Stimulated activated CD4-positive, alpha-beta T cell treated with anti-CD3 and anti-CD28 coated beads, Interleukin-2, amount 100 ng/mL, for 4 hours (primary cell): Measurements from ENCODE around the gene GSTO2.

Source experiments
- DNase-seq: peaks from one replicate; pipeline ENCODE4 v3.0.0-alpha.2; 2020; ENCODE audit warnings: low read depth

Gene GSTO2

DNA sequence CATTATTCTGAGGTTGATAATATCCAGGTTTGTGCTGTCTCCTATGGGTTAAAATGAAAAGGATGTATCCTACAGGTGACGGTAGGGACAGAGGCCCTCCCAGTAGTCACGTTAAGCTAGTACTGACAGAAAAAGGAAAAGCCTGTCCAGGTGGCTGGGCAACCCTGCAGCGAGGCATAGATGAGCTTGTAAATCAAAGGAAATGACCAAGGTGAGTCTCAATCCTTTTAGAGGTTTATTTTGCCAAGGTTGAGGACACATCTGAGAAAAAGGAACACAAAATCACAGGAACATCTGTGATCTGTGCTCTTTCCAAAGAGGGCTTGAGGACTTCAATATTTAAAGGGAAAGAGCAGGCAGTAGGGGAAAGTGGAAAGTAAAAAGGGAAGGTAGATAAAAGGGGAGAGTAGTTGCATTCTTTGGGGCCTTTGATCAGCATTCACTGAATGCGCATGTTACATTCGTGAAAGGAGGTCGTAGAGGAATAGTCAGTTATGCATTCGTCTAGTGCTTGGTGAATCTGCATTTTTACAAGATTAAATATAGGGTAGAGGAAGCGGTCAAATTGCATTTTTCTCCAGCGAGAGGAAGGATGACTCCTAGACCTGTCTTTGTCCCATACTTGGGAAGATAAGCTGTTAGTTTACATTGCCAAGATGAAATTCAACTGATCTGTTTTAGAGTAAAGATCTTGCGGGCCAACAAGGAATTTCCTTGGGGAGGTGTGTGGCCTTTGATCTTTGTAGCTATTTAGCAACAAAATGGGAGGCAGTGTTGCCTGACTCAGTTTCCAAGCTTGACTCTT, 15.2 kb upstream of the GSTO2 start:
- DNase-seq = no peak

- DNase-seq = no peak
These were observed 14.3 kb upstream of the GSTO2 start, which contains the start of gene GSTO1 for GRCh38 chr10:104254493-104255310. Gene GSTO1 (plus strand): TSS chr10:104254892. CDS start chr10:104254929, 37 bp downstream.

- no peak for DNase-seq
These were observed 13.5 kb upstream of the GSTO2 start for GRCh38 chr10:104255311-104255981.

DNA sequence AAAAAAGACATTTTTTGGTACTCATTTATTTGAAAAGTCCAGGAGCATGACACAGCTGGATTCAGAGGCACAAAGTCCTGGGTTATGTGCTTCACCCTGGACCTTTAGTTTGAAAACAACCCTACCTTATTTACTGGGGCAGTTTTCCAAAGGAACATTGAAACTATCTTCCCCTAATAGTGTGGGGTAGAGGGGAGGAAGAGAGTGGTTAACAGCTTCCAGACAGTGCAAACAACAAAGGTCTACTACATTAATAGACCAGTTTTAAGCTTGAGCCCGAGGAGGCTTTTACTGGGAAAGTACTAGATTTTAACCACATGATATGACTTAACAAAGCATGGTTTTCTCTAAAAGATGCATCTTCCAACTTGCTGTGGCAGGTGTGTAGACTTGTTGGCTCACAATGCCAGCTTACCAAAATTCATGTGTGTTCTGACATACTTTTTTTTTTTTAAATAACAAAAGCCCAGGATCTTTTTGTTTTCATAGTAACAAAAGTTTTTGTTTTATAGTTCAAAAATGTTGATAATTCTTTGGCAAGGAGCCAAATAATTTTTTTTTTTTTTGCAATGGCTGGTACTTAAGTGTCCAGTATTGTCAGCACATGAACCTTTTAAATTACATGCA, 12.5 kb upstream of the GSTO2 start:
- DNase-seq = no peak

- DNase-seq = no peak
These were observed 11.7 kb upstream of the GSTO2 start for GRCh38 chr10:104257235-104257634.

DNA sequence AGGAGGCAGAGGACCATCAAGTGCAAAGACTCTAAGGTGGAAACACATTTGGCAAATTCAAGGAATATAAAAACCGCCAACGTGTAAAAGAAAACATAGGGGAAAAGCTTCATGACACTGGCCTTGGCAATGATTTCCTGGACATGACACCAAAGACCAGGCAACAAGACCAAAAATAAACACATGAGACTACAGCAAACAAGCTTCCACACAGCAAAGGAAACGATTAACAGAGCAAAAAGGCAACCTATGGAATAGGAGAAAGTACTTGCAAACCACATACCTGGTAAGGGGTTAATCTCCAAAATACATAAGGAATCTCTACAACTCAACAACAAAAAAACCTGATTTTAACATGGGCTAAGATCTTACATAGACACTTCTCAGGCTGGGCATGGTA, 10.8 kb upstream of the GSTO2 start:
- no peak for DNase-seq

GRCh38 chr10:104259456-104259855, 9.5 kb upstream of the GSTO2 start:
- no peak for DNase-seq

DNA sequence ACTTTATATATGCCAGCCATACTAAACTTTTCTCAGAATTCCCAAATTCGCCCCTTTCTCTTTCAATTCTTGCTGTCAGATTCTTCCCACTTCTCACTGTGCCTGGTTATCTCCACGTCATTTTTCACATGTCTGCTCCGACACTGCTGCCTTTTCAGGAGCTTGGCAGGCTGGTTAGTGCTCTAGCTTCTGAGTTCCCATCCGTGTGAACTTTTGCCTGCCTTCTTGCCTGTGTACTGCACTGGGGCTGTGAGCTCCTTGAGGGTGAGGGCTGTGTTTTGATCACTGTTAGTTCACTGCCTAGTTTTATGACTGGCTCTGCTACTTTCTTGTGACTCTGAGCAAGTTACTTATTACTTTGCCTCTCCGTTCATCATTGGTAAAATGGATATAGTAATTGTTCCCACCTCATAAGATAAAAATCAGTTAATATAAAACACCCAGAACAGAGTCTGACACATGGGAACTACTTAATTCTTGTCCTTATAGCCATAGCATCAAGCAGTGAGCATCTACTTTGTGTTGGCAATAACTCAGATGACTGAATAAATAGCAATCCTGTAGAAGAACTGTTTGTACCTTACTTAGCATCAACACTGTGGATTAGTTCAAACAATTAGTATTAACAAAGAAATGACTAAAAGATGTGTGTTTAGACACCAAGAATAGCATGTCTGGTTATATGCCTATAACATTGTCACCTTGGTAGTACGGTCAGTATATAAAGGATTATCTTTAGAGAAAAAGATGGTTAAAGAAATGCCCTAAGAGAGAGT, 8.8 kb upstream of the GSTO2 start:
- DNase-seq = no peak

DNA sequence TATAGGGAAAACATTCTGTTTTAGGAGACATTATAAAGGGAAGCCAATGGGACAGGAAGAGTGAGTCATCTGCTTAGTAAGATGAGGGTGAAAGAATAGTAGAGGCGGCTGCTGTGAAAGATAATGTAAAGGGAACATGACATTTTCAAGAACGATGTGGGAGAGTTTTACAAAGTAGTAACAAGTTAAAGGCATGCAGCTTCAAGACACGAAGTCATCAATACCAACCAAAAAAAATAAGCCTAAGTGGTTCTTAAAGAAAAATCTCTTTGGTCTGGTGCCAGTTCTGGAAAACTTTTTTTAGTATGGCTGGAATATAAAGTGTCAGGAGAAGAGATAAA, 8.2 kb upstream of the GSTO2 start:
- no peak for DNase-seq

GRCh38 chr10:104262055-104262454, 6.9 kb upstream of the GSTO2 start:
- no peak for DNase-seq

- no peak for DNase-seq
These were observed 4.2 kb upstream of the GSTO2 start for GRCh38 chr10:104264783-104265182.

GRCh38 chr10:104267721-104268404, 1.1 kb upstream of the GSTO2 start:
- no peak for DNase-seq

DNA sequence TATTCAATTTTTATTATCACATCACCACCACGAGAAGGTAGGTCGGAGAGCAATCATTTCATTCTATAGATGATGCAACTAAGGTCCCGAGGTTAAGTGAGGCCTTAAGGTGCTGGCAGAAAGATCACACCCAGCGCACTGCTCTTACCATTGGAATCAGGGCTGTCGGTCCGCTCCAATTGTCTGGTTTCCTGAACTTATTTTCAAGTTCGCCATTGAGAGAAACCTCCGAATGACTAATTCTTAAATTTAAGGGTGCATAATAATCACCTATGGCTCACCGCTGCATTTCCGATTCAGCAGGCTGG, 625 bp upstream of the GSTO2 start:
- no peak for DNase-seq

GRCh38 chr10:104273286-104273685, 4.3 kb downstream of the GSTO2 start:
- DNase-seq = no peak

GRCh38 chr10:104273899-104274575, 5.1 kb downstream of the GSTO2 start:
- no peak for DNase-seq

GRCh38 chr10:104274762-104275721, 6.1 kb downstream of the GSTO2 start:
- DNase-seq = no peak

GRCh38 chr10:104276192-104276591, 7.2 kb downstream of the GSTO2 start:
- no peak for DNase-seq

DNA sequence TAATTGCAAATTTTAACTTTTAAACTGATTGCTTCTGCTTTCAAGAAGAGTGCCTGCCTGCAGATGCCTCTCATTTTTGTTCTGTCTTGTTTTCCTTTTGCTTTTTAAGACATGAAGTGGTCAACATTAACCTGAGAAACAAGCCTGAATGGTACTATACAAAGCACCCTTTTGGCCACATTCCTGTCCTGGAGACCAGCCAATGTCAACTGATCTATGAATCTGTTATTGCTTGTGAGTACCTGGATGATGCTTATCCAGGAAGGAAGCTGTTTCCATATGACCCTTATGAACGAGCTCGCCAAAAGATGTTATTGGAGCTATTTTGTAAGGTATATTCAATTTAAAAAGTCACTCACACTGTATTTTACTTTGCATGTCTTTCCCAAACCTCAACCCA, 8.8 kb downstream of the GSTO2 start:
- DNase-seq = no peak

GRCh38 chr10:104279550-104280259, 10.7 kb downstream of the GSTO2 start:
- DNase-seq = no peak
